HEK293 (cell line): Measurements from ENCODE around the gene DDX52.

Source experiments
- GLI2 ChIP-seq: fragments of 450-650 bp; formaldehyde crosslinking; IDR thresholded peaks from 2 replicates; pipeline ENCODE4; 2017; ENCODE audit warnings: missing biosample characterization, missing genetic modification characterization, low read depth, borderline replicate concordance
- MEIS1 ChIP-seq: sonication (generic); formaldehyde crosslinking; IDR thresholded peaks from 2 replicates; pipeline ENCODE4 v1.8.1; 2022; ENCODE audit warnings: missing genetic modification reagents, mild to moderate bottlenecking, borderline replicate concordance
- PRDM10 ChIP-seq: fragments of 450-650 bp; formaldehyde crosslinking; IDR thresholded peaks from 2 replicates; pipeline ENCODE4 v1.5.1; 2016; ENCODE audit warnings: missing biosample characterization, missing genetic modification characterization
- PRDM6 ChIP-seq: fragments of 450-650 bp; formaldehyde crosslinking; IDR thresholded peaks from 2 replicates; pipeline ENCODE4 v1.5.1; 2017; ENCODE audit warnings: missing biosample characterization, missing genetic modification characterization
- SP3 ChIP-seq: fragments of 450-650 bp; formaldehyde crosslinking; IDR thresholded peaks from 2 replicates; pipeline ENCODE4 v1.5.1; 2016; ENCODE audit warnings: missing biosample characterization, missing genetic modification characterization
- WT1 ChIP-seq: fragments of 450-650 bp; formaldehyde crosslinking; IDR thresholded peaks from 2 replicates; pipeline ENCODE4 v1.5.1; 2016; ENCODE audit warnings: missing biosample characterization, missing genetic modification characterization
- ZFHX2 ChIP-seq: fragments of 450-650 bp; formaldehyde crosslinking; conservative IDR thresholded peaks from 2 replicates; pipeline ENCODE4 v1.5.1; 2016; ENCODE audit warnings: missing biosample characterization, missing genetic modification characterization
- ZFP3 ChIP-seq: fragments of 450-650 bp; formaldehyde crosslinking; IDR thresholded peaks from 2 replicates; pipeline ENCODE4 v1.5.1; 2016; ENCODE audit warnings: low read depth, missing biosample characterization, missing genetic modification characterization
- ZNF112 ChIP-seq: fragments of 450-650 bp; formaldehyde crosslinking; IDR thresholded peaks from 2 replicates; pipeline ENCODE4 v1.5.0; 2017; ENCODE audit warnings: missing biosample characterization, missing genetic modification characterization
- ZNF133 ChIP-seq: fragments of 450-650 bp; formaldehyde crosslinking; IDR thresholded peaks from 2 replicates; pipeline ENCODE4 v1.5.1; 2016; ENCODE audit warnings: missing biosample characterization, missing genetic modification characterization
- ZNF157 ChIP-seq: fragments of 450-650 bp; formaldehyde crosslinking; IDR thresholded peaks from 2 replicates; pipeline ENCODE4 v1.5.1; 2016; ENCODE audit warnings: missing biosample characterization, missing genetic modification characterization
- ZNF174 ChIP-seq: fragments of 450-650 bp; formaldehyde crosslinking; IDR thresholded peaks from 2 replicates; pipeline ENCODE4 v1.5.0; 2017; ENCODE audit warnings: missing biosample characterization, mild to moderate bottlenecking, missing genetic modification characterization
- ZNF175 ChIP-seq: fragments of 450-650 bp; formaldehyde crosslinking; IDR thresholded peaks from 2 replicates; pipeline ENCODE4 v1.5.1; 2016; ENCODE audit warnings: missing biosample characterization, missing genetic modification characterization
- ZNF223 ChIP-seq: fragments of 450-650 bp; formaldehyde crosslinking; IDR thresholded peaks from 2 replicates; pipeline ENCODE4 v1.5.1; 2016; ENCODE audit warnings: missing biosample characterization, missing genetic modification characterization
- ZNF324 ChIP-seq: fragments of 450-650 bp; formaldehyde crosslinking; IDR thresholded peaks from 2 replicates; pipeline ENCODE4 v1.5.1; 2016; ENCODE audit warnings: missing biosample characterization, missing genetic modification characterization
- ZNF366 ChIP-seq: fragments of 450-650 bp; formaldehyde crosslinking; conservative IDR thresholded peaks from 2 replicates; pipeline ENCODE4 v1.5.1; 2016; ENCODE audit warnings: missing biosample characterization, missing genetic modification characterization
- ZNF660 ChIP-seq: fragments of 450-650 bp; IDR thresholded peaks from 2 replicates; pipeline ENCODE4 v1.5.1; 2018; ENCODE audit warnings: missing biosample characterization, mild to moderate bottlenecking, missing genetic modification characterization
- ZNF670 ChIP-seq: fragments of 450-650 bp; formaldehyde crosslinking; IDR thresholded peaks from 2 replicates; pipeline ENCODE4 v1.5.1; 2016; ENCODE audit warnings: missing biosample characterization, missing genetic modification characterization, low read depth
- ZNF76 ChIP-seq: fragments of 450-650 bp; formaldehyde crosslinking; IDR thresholded peaks from 2 replicates; pipeline ENCODE4; 2016; ENCODE audit warnings: low read depth, missing biosample characterization, missing genetic modification characterization, borderline replicate concordance
- ZNF776 ChIP-seq: fragments of 450-650 bp; formaldehyde crosslinking; IDR thresholded peaks from 2 replicates; pipeline ENCODE4 v1.5.0; 2017; ENCODE audit warnings: missing biosample characterization, missing genetic modification characterization, borderline replicate concordance
- ZNF791 ChIP-seq: fragments of 450-650 bp; formaldehyde crosslinking; IDR thresholded peaks from 2 replicates; pipeline ENCODE4 v1.5.1; 2016; ENCODE audit warnings: missing biosample characterization, missing genetic modification characterization
- ZNF830 ChIP-seq: fragments of 450-650 bp; IDR thresholded peaks from 2 replicates; pipeline ENCODE4 v1.5.0; 2018; ENCODE audit warnings: missing biosample characterization, missing genetic modification characterization, low read depth, mild to moderate bottlenecking, moderate library complexity
- ZNF843 ChIP-seq: fragments of 450-650 bp; formaldehyde crosslinking; IDR thresholded peaks from 2 replicates; pipeline ENCODE4 v1.5.1; 2016; ENCODE audit warnings: missing biosample characterization, missing genetic modification characterization
- ZSCAN4 ChIP-seq: fragments of 450-650 bp; formaldehyde crosslinking; IDR thresholded peaks from 2 replicates; pipeline ENCODE4 v1.5.1; 2017; ENCODE audit warnings: missing biosample characterization, missing genetic modification characterization
- TF ChIP-seq, protein P1 (sequence below): fragments of 450-650 bp; formaldehyde crosslinking; IDR thresholded peaks from 2 replicates; pipeline ENCODE4 v1.5.1; 2016; ENCODE audit warnings: missing biosample characterization, missing genetic modification characterization, borderline replicate concordance
- TF ChIP-seq, protein P2 (sequence below): fragments of 450-650 bp; formaldehyde crosslinking; IDR thresholded peaks from 2 replicates; pipeline ENCODE4 v1.5.1; 2017; ENCODE audit warnings: missing biosample characterization, mild to moderate bottlenecking, missing genetic modification characterization, moderate library complexity

DDX52 gene

GRCh38 chr17:37643118-37643766 lies at the start of gene DDX52 (continued):
- TF ChIP-seq, protein P1, sequence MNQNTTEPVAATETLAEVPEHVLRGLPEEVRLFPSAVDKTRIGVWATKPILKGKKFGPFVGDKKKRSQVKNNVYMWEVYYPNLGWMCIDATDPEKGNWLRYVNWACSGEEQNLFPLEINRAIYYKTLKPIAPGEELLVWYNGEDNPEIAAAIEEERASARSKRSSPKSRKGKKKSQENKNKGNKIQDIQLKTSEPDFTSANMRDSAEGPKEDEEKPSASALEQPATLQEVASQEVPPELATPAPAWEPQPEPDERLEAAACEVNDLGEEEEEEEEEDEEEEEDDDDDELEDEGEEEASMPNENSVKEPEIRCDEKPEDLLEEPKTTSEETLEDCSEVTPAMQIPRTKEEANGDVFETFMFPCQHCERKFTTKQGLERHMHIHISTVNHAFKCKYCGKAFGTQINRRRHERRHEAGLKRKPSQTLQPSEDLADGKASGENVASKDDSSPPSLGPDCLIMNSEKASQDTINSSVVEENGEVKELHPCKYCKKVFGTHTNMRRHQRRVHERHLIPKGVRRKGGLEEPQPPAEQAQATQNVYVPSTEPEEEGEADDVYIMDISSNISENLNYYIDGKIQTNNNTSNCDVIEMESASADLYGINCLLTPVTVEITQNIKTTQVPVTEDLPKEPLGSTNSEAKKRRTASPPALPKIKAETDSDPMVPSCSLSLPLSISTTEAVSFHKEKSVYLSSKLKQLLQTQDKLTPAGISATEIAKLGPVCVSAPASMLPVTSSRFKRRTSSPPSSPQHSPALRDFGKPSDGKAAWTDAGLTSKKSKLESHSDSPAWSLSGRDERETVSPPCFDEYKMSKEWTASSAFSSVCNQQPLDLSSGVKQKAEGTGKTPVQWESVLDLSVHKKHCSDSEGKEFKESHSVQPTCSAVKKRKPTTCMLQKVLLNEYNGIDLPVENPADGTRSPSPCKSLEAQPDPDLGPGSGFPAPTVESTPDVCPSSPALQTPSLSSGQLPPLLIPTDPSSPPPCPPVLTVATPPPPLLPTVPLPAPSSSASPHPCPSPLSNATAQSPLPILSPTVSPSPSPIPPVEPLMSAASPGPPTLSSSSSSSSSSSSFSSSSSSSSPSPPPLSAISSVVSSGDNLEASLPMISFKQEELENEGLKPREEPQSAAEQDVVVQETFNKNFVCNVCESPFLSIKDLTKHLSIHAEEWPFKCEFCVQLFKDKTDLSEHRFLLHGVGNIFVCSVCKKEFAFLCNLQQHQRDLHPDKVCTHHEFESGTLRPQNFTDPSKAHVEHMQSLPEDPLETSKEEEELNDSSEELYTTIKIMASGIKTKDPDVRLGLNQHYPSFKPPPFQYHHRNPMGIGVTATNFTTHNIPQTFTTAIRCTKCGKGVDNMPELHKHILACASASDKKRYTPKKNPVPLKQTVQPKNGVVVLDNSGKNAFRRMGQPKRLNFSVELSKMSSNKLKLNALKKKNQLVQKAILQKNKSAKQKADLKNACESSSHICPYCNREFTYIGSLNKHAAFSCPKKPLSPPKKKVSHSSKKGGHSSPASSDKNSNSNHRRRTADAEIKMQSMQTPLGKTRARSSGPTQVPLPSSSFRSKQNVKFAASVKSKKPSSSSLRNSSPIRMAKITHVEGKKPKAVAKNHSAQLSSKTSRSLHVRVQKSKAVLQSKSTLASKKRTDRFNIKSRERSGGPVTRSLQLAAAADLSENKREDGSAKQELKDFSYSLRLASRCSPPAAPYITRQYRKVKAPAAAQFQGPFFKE = no peak
- TF ChIP-seq ZNF133 (tag by site-specific recombination) = peak; percentile 96
- TF ChIP-seq ZNF324 (tag by site-specific recombination) = no peak
- no peak for TF ChIP-seq ZNF157
- TF ChIP-seq WT1 (tag by site-specific recombination) = no peak
- no peak for TF ChIP-seq GLI2 (tag by site-specific recombination)
- no peak for TF ChIP-seq ZNF112 (tag by site-specific recombination)
- TF ChIP-seq ZFP3 (tag by site-specific recombination) = no peak
- no peak for TF ChIP-seq PRDM6 (tag by site-specific recombination)
- TF ChIP-seq ZNF776 (tag by site-specific recombination) = no peak
- TF ChIP-seq ZFHX2 (tag by site-specific recombination) = peak; percentile 69
- TF ChIP-seq ZNF843 (tag by site-specific recombination) = no peak
- no peak for TF ChIP-seq ZNF175 (tag by site-specific recombination)
- peak; percentile 80 for TF ChIP-seq ZNF76
- TF ChIP-seq, protein P2, sequence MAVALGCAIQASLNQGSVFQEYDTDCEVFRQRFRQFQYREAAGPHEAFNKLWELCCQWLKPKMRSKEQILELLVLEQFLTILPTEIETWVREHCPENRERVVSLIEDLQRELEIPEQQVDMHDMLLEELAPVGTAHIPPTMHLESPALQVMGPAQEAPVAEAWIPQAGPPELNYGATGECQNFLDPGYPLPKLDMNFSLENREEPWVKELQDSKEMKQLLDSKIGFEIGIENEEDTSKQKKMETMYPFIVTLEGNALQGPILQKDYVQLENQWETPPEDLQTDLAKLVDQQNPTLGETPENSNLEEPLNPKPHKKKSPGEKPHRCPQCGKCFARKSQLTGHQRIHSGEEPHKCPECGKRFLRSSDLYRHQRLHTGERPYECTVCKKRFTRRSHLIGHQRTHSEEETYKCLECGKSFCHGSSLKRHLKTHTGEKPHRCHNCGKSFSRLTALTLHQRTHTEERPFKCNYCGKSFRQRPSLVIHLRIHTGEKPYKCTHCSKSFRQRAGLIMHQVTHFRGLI (tag by site-specific recombination) = no peak; the same call in 1 of the 2 replicates
- TF ChIP-seq PRDM10 = peak; percentile 41; the same call in 1 of the 2 replicates
- no peak for TF ChIP-seq ZNF791 (tag by site-specific recombination)
- no peak for TF ChIP-seq MEIS1 (CRISPR knock-in tag)
- peak; percentile 70 for TF ChIP-seq ZNF366 (tag by site-specific recombination)
- TF ChIP-seq ZNF660 (tag by site-specific recombination) = peak; percentile 64
- no peak for TF ChIP-seq ZSCAN4 (tag by site-specific recombination)
- TF ChIP-seq ZNF223 = no peak
- TF ChIP-seq ZNF174 (tag by site-specific recombination) = no peak
- no peak for TF ChIP-seq ZNF830 (tag by site-specific recombination)
- no peak for TF ChIP-seq ZNF670
- peak; percentile 50 for TF ChIP-seq SP3 (tag by site-specific recombination)
